WTC11 (cell line): ENCODE measurements around the gene RPL12. TPM values are rescaled to one million over a fixed set of nuclear protein-coding genes. Genes with fewer than 3 reads are reported as not detected.

ENCODE experiments used
- ATAC-seq: fragments of 200-7000 bp; cut with Tn5 transposase; 2 replicates; pipeline ENCODE4 v1.10.0; 2021; ENCODE audit warnings: mild to moderate bottlenecking, moderate library complexity
- CTCF ChIA-PET: fragments of 300-600 bp; sonication (Branson Sonifier 250); formaldehyde crosslinking; loops from one replicate; lab custom pipeline; 2021; ENCODE audit warnings: antibody characterized with exemption; lab: Charles Lee
- POLR2A ChIA-PET: fragments of 350-600 bp; sonication (Branson Sonifier 250); formaldehyde crosslinking; loops from one replicate; lab custom pipeline; 2021; ENCODE audit warnings: antibody characterized with exemption; lab: Charles Lee
- DNase-seq: peaks from one replicate; pipeline ENCODE4 v3.0.0; 2021; ENCODE audit warnings: low spot score
- H3K27ac Mint-ChIP-seq: 2 replicates; pipeline ENCODE4 v1.8.0; 2021; ENCODE audit warnings: mixed read lengths
- H3K27me3 Mint-ChIP-seq: 2 replicates; pipeline ENCODE4 v1.8.0; 2021; ENCODE audit warnings: low read depth, mild to moderate bottlenecking, moderate library complexity, mixed read lengths
- H3K36me3 Mint-ChIP-seq: 2 replicates; pipeline ENCODE4 v1.8.0; 2021; ENCODE audit warnings: mixed read lengths
- H3K4me1 Mint-ChIP-seq: 2 replicates; pipeline ENCODE4 v1.8.0; 2022; ENCODE audit warnings: mixed read lengths
- H3K4me3 Mint-ChIP-seq: 2 replicates; pipeline ENCODE4 v1.8.0; 2021; ENCODE audit warnings: mild to moderate bottlenecking, moderate library complexity, mixed read lengths
- H3K9me3 Mint-ChIP-seq: 2 replicates; pipeline ENCODE4 v1.8.0; 2021; ENCODE audit warnings: mixed read lengths
- ARID4B ChIP-seq: sonication (generic); formaldehyde crosslinking; IDR thresholded peaks from 2 replicates; pipeline ENCODE4 v1.8.0; 2023; ENCODE audit warnings: missing genetic modification reagents, mild to moderate bottlenecking, borderline replicate concordance
- ATF1 ChIP-seq: sonication (generic); formaldehyde crosslinking; IDR thresholded peaks from 2 replicates; pipeline ENCODE4 v1.8.1; 2023; ENCODE audit warnings: mild to moderate bottlenecking, moderate library complexity, missing genetic modification reagents
- ATF3 ChIP-seq: sonication (generic); formaldehyde crosslinking; conservative IDR thresholded peaks from 2 replicates; pipeline ENCODE4 v1.8.1; 2022; ENCODE audit warnings: mild to moderate bottlenecking, missing genetic modification reagents
- CREB1 ChIP-seq: sonication (generic); formaldehyde crosslinking; IDR thresholded peaks from 2 replicates; pipeline ENCODE4 v1.8.0; 2023; ENCODE audit warnings: mild to moderate bottlenecking, missing genetic modification reagents
- CREM ChIP-seq: sonication (generic); formaldehyde crosslinking; IDR thresholded peaks from 2 replicates; pipeline ENCODE4 v1.8.1; 2022; ENCODE audit warnings: mild to moderate bottlenecking, missing genetic modification reagents, moderate library complexity
- CTCF ChIP-seq: fragments of 200-600 bp; IDR thresholded peaks from 2 replicates; pipeline ENCODE4 v1.8.0; 2022; ENCODE audit warnings: antibody characterized with exemption
- E2F1 ChIP-seq: sonication (generic); formaldehyde crosslinking; IDR thresholded peaks from 2 replicates; pipeline ENCODE4 v1.8.0; 2022; ENCODE audit warnings: mild to moderate bottlenecking, missing genetic modification reagents
- EMX1 ChIP-seq: fragments of 250-450 bp; sonication (Bioruptor Pico); IDR thresholded peaks from 2 replicates; pipeline ENCODE4 v1.8.0; 2021; ENCODE audit warnings: mild to moderate bottlenecking
- HMGA2 ChIP-seq: fragments of 250-450 bp; sonication (Bioruptor Pico); IDR thresholded peaks from 2 replicates; pipeline ENCODE4 v1.4.0; 2021; ENCODE audit warnings: mild to moderate bottlenecking, moderate library complexity
- NFATC4 ChIP-seq: fragments of 250-450 bp; sonication (Bioruptor Pico); IDR thresholded peaks from 2 replicates; pipeline ENCODE4 v1.9.0; 2021; ENCODE audit warnings: mild to moderate bottlenecking
- OVOL2 ChIP-seq: fragments of 250-450 bp; sonication (Bioruptor Pico); IDR thresholded peaks from 2 replicates; pipeline ENCODE4 v1.9.0; 2021; ENCODE audit warnings: mild to moderate bottlenecking, borderline replicate concordance
- PRRX2 ChIP-seq: fragments of 250-450 bp; sonication (Bioruptor Pico); IDR thresholded peaks from 2 replicates; pipeline ENCODE4 v1.8.0; 2021; ENCODE audit warnings: mild to moderate bottlenecking
- RELA ChIP-seq: sonication (generic); formaldehyde crosslinking; IDR thresholded peaks from 2 replicates; pipeline ENCODE4 v1.8.1; 2022; ENCODE audit warnings: missing genetic modification reagents, mild to moderate bottlenecking, borderline replicate concordance
- TEAD4 ChIP-seq: sonication (generic); formaldehyde crosslinking; IDR thresholded peaks from 2 replicates; pipeline ENCODE4 v1.8.0; 2022; ENCODE audit warnings: mild to moderate bottlenecking, missing genetic modification reagents
- USF1 ChIP-seq: sonication (generic); formaldehyde crosslinking; IDR thresholded peaks from 2 replicates; pipeline ENCODE4 v1.8.0; 2022; ENCODE audit warnings: mild to moderate bottlenecking, missing genetic modification reagents
- ZBTB21 ChIP-seq: sonication (generic); formaldehyde crosslinking; IDR thresholded peaks from 2 replicates; pipeline ENCODE4 v1.8.1; 2023; ENCODE audit warnings: mild to moderate bottlenecking, missing genetic modification reagents, borderline replicate concordance
- ZNF263 ChIP-seq: sonication (generic); formaldehyde crosslinking; IDR thresholded peaks from 2 replicates; pipeline ENCODE4 v1.8.1; 2022; ENCODE audit warnings: low read depth, mild to moderate bottlenecking, moderate library complexity, missing genetic modification reagents
- ZNF416 ChIP-seq: fragments of 250-450 bp; sonication (Bioruptor Pico); IDR thresholded peaks from 2 replicates; pipeline ENCODE4 v1.9.0; 2021; ENCODE audit warnings: mild to moderate bottlenecking, inconsistent platforms
- ZNF423 ChIP-seq: fragments of 250-450 bp; sonication (Bioruptor Pico); IDR thresholded peaks from 2 replicates; pipeline ENCODE4 v2.1.2; 2022; ENCODE audit warnings: mild to moderate bottlenecking, moderate library complexity
- ZNF671 ChIP-seq: fragments of 250-450 bp; sonication (Bioruptor Pico); IDR thresholded peaks from 2 replicates; pipeline ENCODE4 v1.8.0; 2021; ENCODE audit warnings: mild to moderate bottlenecking
- total RNA-seq: library from RNA; stranded (reverse); gene quantifications from 3 replicates; pipeline ENCODE4 v1.2.3, GENCODE V29; 2021
- TF ChIP-seq, protein P1 (sequence below): sonication (generic); formaldehyde crosslinking; IDR thresholded peaks from 2 replicates; pipeline ENCODE4 v1.8.0; 2022; ENCODE audit warnings: mild to moderate bottlenecking, missing genetic modification reagents

The RPL12 gene
- total RNA-seq, 1 experiment from 2014 or later: 1,902 TPM

DNA sequence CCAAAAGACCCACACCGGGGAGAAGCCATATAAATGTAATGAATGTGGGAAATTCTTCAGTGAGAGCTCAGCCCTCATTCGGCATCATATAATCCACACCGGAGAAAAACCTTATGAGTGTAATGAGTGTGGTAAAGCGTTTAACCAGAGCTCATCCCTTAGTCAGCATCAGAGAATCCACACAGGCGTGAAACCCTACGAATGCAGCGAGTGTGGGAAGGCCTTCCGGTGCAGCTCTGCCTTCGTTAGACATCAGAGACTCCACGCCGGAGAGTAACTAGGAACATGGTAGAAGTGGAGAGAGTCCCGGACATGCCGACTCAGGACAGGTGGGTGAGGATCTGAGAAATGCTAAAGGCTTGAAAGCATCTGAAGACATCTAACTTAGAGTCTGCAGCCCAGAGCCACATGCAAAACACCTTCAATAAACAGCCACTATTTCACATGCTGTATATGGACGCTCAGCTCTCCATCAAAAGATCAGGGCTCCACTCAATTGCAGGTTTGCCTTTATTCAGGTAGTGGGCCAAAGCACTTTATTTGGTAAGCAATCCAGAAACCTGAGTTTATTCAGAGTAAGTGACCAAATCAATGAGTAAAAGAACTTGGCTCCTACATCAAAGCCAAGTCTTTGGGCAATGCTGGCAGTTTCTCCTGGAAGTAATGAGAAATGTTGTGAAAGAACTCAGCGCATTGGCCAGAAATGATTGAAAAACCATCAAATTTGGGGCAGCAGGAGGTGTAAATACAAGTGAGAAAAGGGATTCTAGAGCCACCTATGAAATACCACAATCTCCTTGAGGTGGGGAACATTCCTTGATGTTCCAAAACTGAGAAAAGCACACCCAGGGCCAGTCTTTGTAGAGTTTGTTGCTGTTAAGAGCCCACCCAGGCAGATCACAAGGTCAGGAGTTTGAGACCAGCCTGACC lies 6.0 kb downstream of the RPL12 start (continued):
- no peak for TF ChIP-seq E2F1
- TF ChIP-seq ZBTB21 (CRISPR knock-in tag): no peak
- no peak for TF ChIP-seq HMGA2
- TF ChIP-seq OVOL2: no peak
- TF ChIP-seq NFATC4 (CRISPR knock-in tag): peak; percentile 73
- no peak for TF ChIP-seq TEAD4 (CRISPR knock-in tag)

- ATAC-seq (peak; percentile 8), DNase-seq (no peak)
- no peak for TF ChIP-seq ATF1 (CRISPR knock-in tag)
- TF ChIP-seq, protein P1, sequence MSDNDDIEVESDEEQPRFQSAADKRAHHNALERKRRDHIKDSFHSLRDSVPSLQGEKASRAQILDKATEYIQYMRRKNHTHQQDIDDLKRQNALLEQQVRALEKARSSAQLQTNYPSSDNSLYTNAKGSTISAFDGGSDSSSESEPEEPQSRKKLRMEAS (CRISPR knock-in tag): no peak
- TF ChIP-seq NFATC4 (CRISPR knock-in tag): peak; percentile 69; the same call in 1 of the 2 replicates
- TF ChIP-seq TEAD4 (CRISPR knock-in tag): no peak
- peak; percentile 85 for TF ChIP-seq ZNF671
- no peak for TF ChIP-seq ARID4B (CRISPR knock-in tag)
- TF ChIP-seq PRRX2 (CRISPR knock-in tag): peak; percentile 86
- no peak for TF ChIP-seq ZNF263
- TF ChIP-seq CREB1 (CRISPR knock-in tag): no peak
- TF ChIP-seq ATF3 (CRISPR knock-in tag): no peak
- no peak for TF ChIP-seq ZNF423 (CRISPR knock-in tag)
- TF ChIP-seq ZNF416 (CRISPR knock-in tag): peak; percentile 73; the same call in 1 of the 2 replicates
- TF ChIP-seq CTCF: no peak
- TF ChIP-seq CREM (CRISPR knock-in tag): no peak
- no peak for TF ChIP-seq EMX1 (CRISPR knock-in tag)
- TF ChIP-seq USF1 (CRISPR knock-in tag): no peak
- TF ChIP-seq RELA: no peak
- H3K27me3 Mint-ChIP-seq: no peaks in the 10 kb centered on the region
- H3K4me1 Mint-ChIP-seq: peaks cover 20% of the 10 kb centered on the region
- ChIA-PET CTCF (interaction anchor here (1.3 to 1.5 kb wide), 3 partner anchors 11 to 83 kb away, joined by 3 read pairs; no protein-coding TSS in a partner anchor), POLR2A (interaction anchor here (0.6 to 1.4 kb wide), 3 partner anchors 21 to 148 kb away, joined by 3 to 5 read pairs (median 3); partner anchors contain the start of genes SLC2A8 and ZNF79)
- H3K36me3 Mint-ChIP-seq: peaks cover 91% of the 10 kb centered on the region
- peak overlapping the region; percentile 51 for H3K27ac Mint-ChIP-seq
- H3K4me3 Mint-ChIP-seq: no peak overlapping the region
- H3K9me3 Mint-ChIP-seq: no peaks in the 10 kb centered on the region
These were observed 6.8 kb downstream of the RPL12 start for GRCh38 chr9:127444283-127444920.
